GM12872 (cell line): ENCODE measurements around the gene GPRC5C.

Experiments used
- CTCF ChIP-seq: IDR thresholded peaks from 3 replicates; pipeline ENCODE4 v1.5.1; 2011; ENCODE audit warnings: low read depth, mild to moderate bottlenecking, low read length, moderate library complexity; ENCODE audit not compliant: insufficient read depth

Gene GPRC5C

GRCh38 chr17:74394977-74395376, 36.9 kb upstream of the GPRC5C start:
- TF ChIP-seq CTCF: no peak

- no peak for TF ChIP-seq CTCF
Measured at GRCh38 chr17:74396567-74396966, 35.3 kb upstream of the GPRC5C start.

DNA sequence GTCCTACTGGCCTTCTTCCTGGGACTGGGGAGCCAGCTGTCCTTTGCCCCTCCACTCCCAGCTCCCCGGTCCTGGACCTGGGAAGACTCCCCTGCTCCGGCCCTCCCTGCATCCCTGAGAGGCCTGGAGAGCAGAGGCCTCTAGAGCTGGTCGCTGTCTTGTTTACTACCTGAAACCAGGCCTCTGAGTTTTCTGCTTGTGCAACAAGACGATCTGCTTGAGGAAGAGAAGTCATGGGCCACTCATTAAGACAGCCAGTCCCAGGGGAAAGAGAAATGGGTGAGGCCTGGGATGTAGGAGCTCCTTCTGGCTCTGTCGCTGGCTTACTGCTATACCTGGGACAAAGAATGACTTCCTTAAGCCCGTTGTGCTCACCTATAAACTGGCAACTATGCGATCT, 29.8 kb upstream of the GPRC5C start:
- no peak for TF ChIP-seq CTCF

DNA sequence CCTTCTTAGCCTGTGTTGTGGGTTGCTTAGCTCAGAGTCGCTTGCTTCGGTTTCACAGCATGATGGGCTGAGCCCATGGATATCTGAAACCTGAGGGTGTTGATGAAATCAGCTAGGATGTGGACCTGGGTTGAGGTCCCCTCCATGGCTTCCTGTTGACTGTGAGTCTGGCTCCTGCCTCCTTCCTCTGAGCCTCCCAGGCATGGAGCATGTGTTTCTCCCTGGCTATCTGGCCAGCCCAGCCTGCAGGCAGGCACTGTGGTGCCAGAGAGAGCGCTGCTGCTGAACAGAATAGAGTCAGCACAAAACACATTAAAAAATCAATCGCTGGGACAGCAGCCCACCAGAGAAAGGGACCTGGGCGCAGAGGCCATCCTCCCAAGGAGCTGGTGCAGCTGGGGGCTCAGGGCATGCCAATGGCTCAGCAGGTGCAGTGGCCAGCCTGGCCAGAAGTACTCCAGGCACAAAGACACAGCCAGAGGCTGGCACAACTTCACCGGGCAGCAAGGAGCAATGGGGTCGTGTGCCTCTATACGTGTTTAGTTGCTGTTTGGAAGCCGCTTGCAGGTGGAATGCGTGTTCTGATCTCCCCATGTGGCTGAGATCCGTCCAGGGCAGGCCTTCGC, 28.3 kb upstream of the GPRC5C start:
- no peak for TF ChIP-seq CTCF

GRCh38 chr17:74404218-74404617, 27.7 kb upstream of the GPRC5C start:
- no peak for TF ChIP-seq CTCF

- no peak for TF ChIP-seq CTCF
Measured at GRCh38 chr17:74404789-74405188, 27.1 kb upstream of the GPRC5C start.

DNA sequence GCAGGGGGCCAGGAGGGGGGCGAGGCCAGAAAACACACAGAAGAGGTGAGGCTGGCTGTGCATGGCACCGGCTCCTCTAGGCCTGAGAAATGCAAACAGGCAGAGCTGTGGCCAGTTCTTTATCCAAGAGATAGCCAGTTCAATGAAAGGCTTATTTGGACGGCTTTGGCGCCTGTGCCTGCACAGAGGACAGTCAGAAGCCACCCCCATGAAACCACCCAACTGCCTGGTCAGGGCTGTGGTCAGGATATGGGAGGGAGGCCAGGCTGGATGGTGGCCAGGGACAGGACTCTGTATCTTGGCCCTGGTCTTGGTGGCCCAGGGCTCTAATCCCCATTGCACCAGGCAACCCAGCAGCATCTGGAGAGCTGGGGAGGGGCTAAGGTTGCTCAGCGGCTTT, 24.5 kb upstream of the GPRC5C start:
- TF ChIP-seq CTCF: no peak
